Osteoblast (primary cell): ENCODE measurements around the gene SOWAHC. TPM values are rescaled to one million over a fixed set of nuclear protein-coding genes. Genes with fewer than 3 reads are reported as not detected.

Source experiments
- DNase-seq: peaks from one replicate; pipeline ENCODE4 v3.0.0; 2011; ENCODE audit warnings: low spot score, mixed read lengths; ENCODE audit not compliant: insufficient read length; ENCODE audit errors: missing footprints
- H2AFZ ChIP-seq: 2 replicates; pipeline ENCODE4 v1.6.0; 2011; ENCODE audit warnings: mild to moderate bottlenecking, low read length
- H3K27ac ChIP-seq: 2 replicates; pipeline ENCODE4 v1.5.1; 2011; ENCODE audit warnings: mild to moderate bottlenecking, low read depth, low read length, moderate library complexity
- H3K27me3 ChIP-seq: 2 replicates; pipeline ENCODE4 v1.6.0; 2012; ENCODE audit warnings: mild to moderate bottlenecking, control low read depth, inconsistent platforms, low read length, moderate library complexity; ENCODE audit not compliant: insufficient read depth
- H3K36me3 ChIP-seq: 2 replicates; pipeline ENCODE4 v1.5.1; 2011; ENCODE audit warnings: mild to moderate bottlenecking, low read length, control low read depth, moderate library complexity; ENCODE audit not compliant: insufficient read depth
- H3K4me1 ChIP-seq: 2 replicates; pipeline ENCODE4 v1.5.1; 2011; ENCODE audit warnings: mild to moderate bottlenecking, low read length, control low read depth, moderate library complexity; ENCODE audit not compliant: insufficient read depth
- H3K4me2 ChIP-seq: 2 replicates; pipeline ENCODE4 v1.6.0; 2011; ENCODE audit warnings: mild to moderate bottlenecking, low read length; ENCODE audit not compliant: insufficient read depth
- H3K4me3 ChIP-seq: fragments of 200-600 bp; sonication (generic); 3 replicates; pipeline ENCODE4 v1.5.1; 2012; ENCODE audit warnings: mild to moderate bottlenecking, low read length, inconsistent platforms; ENCODE audit not compliant: insufficient read depth
- H3K79me2 ChIP-seq: 2 replicates; pipeline ENCODE4 v1.6.0; 2012; ENCODE audit warnings: mild to moderate bottlenecking, low read length, control low read depth, inconsistent platforms; ENCODE audit not compliant: insufficient read depth
- H3K9me3 ChIP-seq: 2 replicates; pipeline ENCODE4 v1.5.1; 2011; ENCODE audit warnings: low read depth, low read length, control low read depth
- H4K20me1 ChIP-seq: 2 replicates; pipeline ENCODE4 v1.6.0; 2012; ENCODE audit warnings: mild to moderate bottlenecking, low read length, control low read depth; ENCODE audit not compliant: insufficient read depth
- total RNA-seq: library from RNA; depleted of rRNA; stranded (reverse); fragments of >200 nt; gene quantifications from 2 replicates; pipeline ENCODE4 v1.2.3, GENCODE V29; 2012
- TF ChIP-seq, protein P1 (sequence below): IDR thresholded peaks from 2 replicates; pipeline ENCODE4 v1.5.1; 2011; ENCODE audit warnings: mild to moderate bottlenecking, low read depth, low read length, moderate library complexity; ENCODE audit errors: extremely low read depth

SOWAHC gene
- total RNA-seq, 1 donor = 17.7 TPM

DNA sequence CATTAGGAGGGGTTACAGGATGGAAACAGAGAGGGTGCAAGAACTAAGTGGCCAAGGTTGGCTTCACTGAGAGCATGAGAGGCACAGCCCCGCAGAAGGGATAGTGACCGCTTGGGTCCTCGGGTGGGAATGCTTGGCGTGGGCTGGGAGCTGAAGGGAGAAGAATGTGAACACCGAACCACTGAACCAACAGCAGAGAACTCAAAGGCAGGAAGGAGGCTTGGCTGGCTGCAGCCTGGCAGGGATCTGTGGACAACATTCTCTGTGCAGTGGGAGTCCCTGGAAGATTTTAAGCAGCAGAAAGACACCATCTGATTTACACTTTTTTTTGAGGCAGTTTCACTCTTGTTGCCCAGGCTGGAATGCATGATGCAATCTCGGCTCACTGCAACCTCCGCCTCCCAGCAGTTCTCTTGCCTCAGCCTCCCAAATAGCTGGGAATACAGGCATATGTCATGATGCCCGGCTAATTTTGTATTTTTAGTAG is 33.9 kb downstream of the SOWAHC start:
- Histone ChIP-seq H3K27ac (peak overlapping the region; percentile 73), H3K4me2 (peak overlapping the region; percentile 75), H3K36me3 (no peaks in the 10 kb centered on the region), H4K20me1 (no peaks in the 10 kb centered on the region), H3K4me1 (peaks cover 22% of the 10 kb centered on the region), H3K4me3 (peak overlapping the region; percentile 30), H3K27me3 (no peaks in the 10 kb centered on the region), H3K79me2 (no peaks in the 10 kb centered on the region), H2AFZ (peak overlapping the region; percentile 66), H3K9me3 (no peaks in the 10 kb centered on the region)
- DNase-seq = peak; percentile 78
- TF ChIP-seq, protein P1, sequence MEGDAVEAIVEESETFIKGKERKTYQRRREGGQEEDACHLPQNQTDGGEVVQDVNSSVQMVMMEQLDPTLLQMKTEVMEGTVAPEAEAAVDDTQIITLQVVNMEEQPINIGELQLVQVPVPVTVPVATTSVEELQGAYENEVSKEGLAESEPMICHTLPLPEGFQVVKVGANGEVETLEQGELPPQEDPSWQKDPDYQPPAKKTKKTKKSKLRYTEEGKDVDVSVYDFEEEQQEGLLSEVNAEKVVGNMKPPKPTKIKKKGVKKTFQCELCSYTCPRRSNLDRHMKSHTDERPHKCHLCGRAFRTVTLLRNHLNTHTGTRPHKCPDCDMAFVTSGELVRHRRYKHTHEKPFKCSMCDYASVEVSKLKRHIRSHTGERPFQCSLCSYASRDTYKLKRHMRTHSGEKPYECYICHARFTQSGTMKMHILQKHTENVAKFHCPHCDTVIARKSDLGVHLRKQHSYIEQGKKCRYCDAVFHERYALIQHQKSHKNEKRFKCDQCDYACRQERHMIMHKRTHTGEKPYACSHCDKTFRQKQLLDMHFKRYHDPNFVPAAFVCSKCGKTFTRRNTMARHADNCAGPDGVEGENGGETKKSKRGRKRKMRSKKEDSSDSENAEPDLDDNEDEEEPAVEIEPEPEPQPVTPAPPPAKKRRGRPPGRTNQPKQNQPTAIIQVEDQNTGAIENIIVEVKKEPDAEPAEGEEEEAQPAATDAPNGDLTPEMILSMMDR = no peak

DNA sequence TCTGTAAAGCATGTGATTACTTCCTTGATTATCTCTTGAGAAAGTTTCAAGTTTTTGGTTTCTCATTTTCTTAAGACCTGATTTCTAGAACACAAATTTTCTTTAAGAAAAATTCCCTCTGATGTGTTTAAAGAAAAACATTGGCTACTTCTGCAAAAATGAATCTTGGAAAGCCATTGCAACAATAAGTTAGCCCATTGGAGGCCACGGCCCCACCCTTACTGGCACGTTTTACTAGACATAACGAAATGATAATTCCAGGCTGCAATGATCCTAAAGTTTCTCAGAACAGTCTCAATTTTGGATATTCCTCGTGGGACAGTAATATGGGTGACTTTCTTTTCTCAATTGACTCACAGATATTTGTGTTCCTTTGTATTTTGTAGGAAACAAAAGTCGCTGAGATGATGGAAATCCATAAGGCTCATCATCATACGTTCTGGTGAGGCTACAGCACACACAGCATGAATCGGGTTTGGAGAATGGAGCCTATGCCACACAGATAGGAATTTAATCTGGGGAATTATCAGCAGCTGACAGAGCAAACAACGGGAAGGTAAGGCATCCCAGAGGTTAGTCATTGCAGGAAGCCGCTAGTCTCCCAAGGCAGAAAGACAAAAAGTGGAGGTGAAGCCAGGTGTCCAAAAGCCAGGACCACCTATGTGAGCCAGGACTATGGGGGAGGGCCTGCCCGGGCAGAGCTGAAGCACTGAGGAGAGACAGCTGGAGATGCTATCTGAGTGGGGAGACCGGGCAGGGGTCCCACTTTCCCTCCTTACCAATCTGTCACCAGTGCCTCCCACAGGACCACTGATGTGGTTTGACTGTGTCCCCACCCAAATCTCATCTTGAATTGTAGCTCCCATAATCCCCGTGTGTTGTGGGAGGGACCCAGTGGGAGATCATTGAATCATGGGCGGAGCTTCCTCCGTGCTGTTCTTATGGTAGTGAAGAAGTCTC is 35.9 kb downstream of the SOWAHC start:
- Histone ChIP-seq H3K79me2 (no peaks in the 10 kb centered on the region), H3K27me3 (no peaks in the 10 kb centered on the region), H3K9me3 (no peaks in the 10 kb centered on the region), H3K4me2 (no peak overlapping the region), H3K36me3 (no peaks in the 10 kb centered on the region), H3K4me3 (no peak overlapping the region), H3K27ac (no peak overlapping the region), H3K4me1 (peaks cover 14% of the 10 kb centered on the region), H2AFZ (no peak overlapping the region), H4K20me1 (no peaks in the 10 kb centered on the region)
- no peak for DNase-seq
- TF ChIP-seq, protein P1 = no peak

DNA sequence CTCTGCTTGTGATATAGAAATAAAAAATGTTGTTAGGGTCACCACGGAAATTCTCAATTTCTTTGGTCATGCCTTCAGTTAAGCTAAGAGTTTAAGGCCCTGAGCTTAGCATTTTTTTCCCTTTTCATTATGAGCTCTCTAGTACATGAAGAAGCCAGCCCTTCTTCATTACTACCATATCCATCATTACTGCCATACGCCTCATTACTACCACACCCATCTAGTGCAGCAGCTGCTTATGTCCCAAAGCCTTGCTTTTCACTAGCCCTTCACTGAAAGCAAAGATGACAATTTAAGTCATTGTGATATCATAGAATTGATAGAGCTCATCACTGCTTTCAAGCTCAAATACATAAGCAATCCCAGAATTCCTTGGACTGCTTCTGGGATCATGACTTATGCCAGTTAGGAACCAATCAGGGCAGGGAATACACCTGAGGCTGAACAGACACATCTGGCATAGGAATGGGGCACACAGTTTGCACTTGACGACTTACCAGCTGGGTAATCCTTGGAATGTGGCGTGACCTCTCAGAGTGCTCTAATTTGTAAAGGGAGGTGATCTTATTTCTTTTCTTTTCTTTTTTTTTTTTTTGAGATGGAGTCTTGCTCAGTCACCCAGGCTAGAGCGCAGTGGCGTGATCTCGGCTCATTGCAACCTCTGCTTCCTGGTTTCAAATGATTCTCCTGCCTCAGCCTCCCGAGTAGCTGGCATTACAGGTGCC is 40.3 kb downstream of the SOWAHC start:
- DNase-seq = no peak
- no peaks in the 10 kb centered on the region for H3K9me3 ChIP-seq
- TF ChIP-seq, protein P1 = no peak
- H2AFZ ChIP-seq = no peak overlapping the region
- H3K27me3 ChIP-seq = no peaks in the 10 kb centered on the region
- H3K4me2 ChIP-seq = no peak overlapping the region
- H3K27ac ChIP-seq = no peak overlapping the region
- no peaks in the 10 kb centered on the region for H3K79me2 ChIP-seq
- H3K36me3 ChIP-seq = no peaks in the 10 kb centered on the region
- no peaks in the 10 kb centered on the region for H4K20me1 ChIP-seq
- H3K4me3 ChIP-seq = no peak overlapping the region
- H3K4me1 ChIP-seq = no peaks in the 10 kb centered on the region

- TF ChIP-seq, protein P1 = no peak
- Histone ChIP-seq H3K36me3 (no peaks in the 10 kb centered on the region), H3K4me1 (no peaks in the 10 kb centered on the region), H4K20me1 (no peaks in the 10 kb centered on the region), H3K79me2 (no peaks in the 10 kb centered on the region), H3K4me2 (no peak overlapping the region), H3K9me3 (no peaks in the 10 kb centered on the region), H2AFZ (no peak overlapping the region), H3K27me3 (no peaks in the 10 kb centered on the region), H3K4me3 (no peak overlapping the region), H3K27ac (no peak overlapping the region)
- peak; percentile 39 for DNase-seq
Observed at GRCh38 chr2:109655287-109655686, 41.1 kb downstream of the SOWAHC start.
